Mucosa of descending colon (tissue), 3 donors: Measurements from ENCODE around the gene TPD52L1. TPM values are rescaled to one million over a fixed set of nuclear protein-coding genes. Genes with fewer than 3 reads are reported as not detected.

Experiments used
- ATAC-seq: fragments of 200-7000 bp; cut with Tn5 transposase; one replicate; pipeline ENCODE4 v1.9.1; 2020; ENCODE audit warnings: mild to moderate bottlenecking, moderate library complexity
- DNase-seq, 3 donors: peaks; one replicate each; pipeline ENCODE4 v3.0.0-alpha.2; 2020
- H3K36me3 ChIP-seq: fragments of 200-600 bp; one replicate; pipeline ENCODE4 v1.8.0; 2021; ENCODE audit warnings: low read depth, mild to moderate bottlenecking
- H3K4me1 ChIP-seq: fragments of 200-600 bp; one replicate; pipeline ENCODE4 v1.8.0; 2021; ENCODE audit warnings: low read depth, mild to moderate bottlenecking
- H3K4me3 ChIP-seq: fragments of 200-600 bp; one replicate; pipeline ENCODE4 v1.8.0; 2021; ENCODE audit warnings: mild to moderate bottlenecking
- H3K9me3 ChIP-seq: fragments of 200-600 bp; one replicate; pipeline ENCODE4 v1.8.0; 2021; ENCODE audit warnings: mild to moderate bottlenecking
- CTCF ChIP-seq: fragments of 200-600 bp; IDR thresholded peaks from one replicate; pipeline ENCODE4 v1.8.0; 2022; ENCODE audit warnings: antibody characterized with exemption, mild to moderate bottlenecking
- intact Hi-C, 2 donors: fragments of 100-400 bp; cut with DNase I in 1 of 2; cut with micrococcal nuclease in 1 of 2; formaldehyde crosslinking; loops; one replicate each; pipeline versions ENCODE4 v1.11.0 to v1.11.1; 2022; cut with DNase I, micrococcal nuclease
- total RNA-seq, 3 donors: library from RNA; stranded (reverse); fragmentation: NEBNext Ultra II Directional in 2 of 3; extraction: Animal tissue kit (Norgen Biotek cat#: 25700) in 2 of 3; gene quantifications; one replicate each; pipeline versions ENCODE4 v1.2.1 to v1.2.4, GENCODE V29; 2021 to 2023
- donor health status: DM: no; HTN: no; CAD: no; lungs with moderate emphysema.
- donor health status: DM: no; HTN: no; CAD: no.
- donor health status: DM: no; HTN: yes; CAD: no.

TPD52L1 gene
- total RNA-seq, 3 donors from 2014 or later = 12.1 to 23.9 (median 22.0) TPM

GRCh38 chr6:125111219-125111983, 42.2 kb upstream of the TPD52L1 start:
- DNase-seq = no peak
- Histone ChIP-seq H3K9me3 (peaks cover 23% of the 10 kb centered on the region), H3K36me3 (no peaks in the 10 kb centered on the region), H3K4me1 (no peaks in the 10 kb centered on the region), H3K4me3 (no peak overlapping the region)
- intact Hi-C loops = loop anchor here in 1 of 2 donors (5.0 kb wide), 1 partner anchor 244 kb away; no protein-coding TSS in a partner anchor
- no peak for ATAC-seq
- TF ChIP-seq CTCF = no peak

- peaks cover 23% of the 10 kb centered on the region for H3K9me3 ChIP-seq
- TF ChIP-seq CTCF = no peak
- DNase-seq = no peak
- H3K36me3 ChIP-seq = no peaks in the 10 kb centered on the region
- ATAC-seq = peak; percentile 34
- no peak overlapping the region for H3K4me3 ChIP-seq
- H3K4me1 ChIP-seq = no peaks in the 10 kb centered on the region
- intact Hi-C loops = loop anchor here in 1 of 2 donors (5.0 kb wide), 1 partner anchor 246 kb away; no protein-coding TSS in a partner anchor
These were observed 40.6 kb upstream of the TPD52L1 start for GRCh38 chr6:125112934-125113333.

- ATAC-seq = no peak
- H3K4me1 ChIP-seq = no peaks in the 10 kb centered on the region
- peak; percentile 64 for TF ChIP-seq CTCF
- H3K9me3 ChIP-seq = peaks cover 23% of the 10 kb centered on the region
- intact Hi-C loops = loop anchor here (1.0 to 5.0 kb wide), 2 partner anchors 244 to 247 kb away; no protein-coding TSS in a partner anchor
- DNase-seq = peak in 1 of 3 donors; percentile 83
- H3K36me3 ChIP-seq = no peaks in the 10 kb centered on the region
- no peak overlapping the region for H3K4me3 ChIP-seq
These were observed 39.2 kb upstream of the TPD52L1 start for GRCh38 chr6:125114248-125114858.

GRCh38 chr6:125116170-125116569, 37.4 kb upstream of the TPD52L1 start:
- intact Hi-C loops = no loop called here

GRCh38 chr6:125116710-125117109, 36.9 kb upstream of the TPD52L1 start:
- Histone ChIP-seq H3K36me3 (no peaks in the 10 kb centered on the region), H3K4me3 (no peak overlapping the region), H3K4me1 (no peaks in the 10 kb centered on the region), H3K9me3 (peaks cover 2% of the 10 kb centered on the region)
- DNase-seq (no peak), ATAC-seq (no peak)
- TF ChIP-seq CTCF = no peak
- intact Hi-C loops = no loop called here

More at GRCh38 chr6:125116170-125116569, 37.4 kb upstream of the TPD52L1 start:
- Histone ChIP-seq H3K4me3 (no peak overlapping the region), H3K36me3 (no peaks in the 10 kb centered on the region), H3K4me1 (no peaks in the 10 kb centered on the region), H3K9me3 (peaks cover 7% of the 10 kb centered on the region)
- ATAC-seq = no peak
- DNase-seq = no peak
- no peak for TF ChIP-seq CTCF
